Heart right ventricle (tissue), 16 donors: Measurements from ENCODE around the gene LGALS8. TPM values are rescaled to one million over a fixed set of nuclear protein-coding genes. Genes with fewer than 3 reads are reported as not detected.
"Not testable (repeated sequence)": the region's sequence is repeated elsewhere in the genome, so short reads cannot be mapped to it uniquely, and the experiment has no call there.

Source experiments
- ATAC-seq, 8 donors: fragments of 200-7000 bp; cut with Tn5 transposase; one replicate each; pipeline ENCODE4 v1.9.1; 2020; ENCODE audit warnings: mild to moderate bottlenecking in 8 of 8, moderate library complexity in 8 of 8, moderate number of reproducible peaks in 1 of 8
- DNase-seq, 2 donors: peaks; one replicate each; pipeline ENCODE4 v3.0.0-alpha.2; 2020
- H3K27ac ChIP-seq, 10 donors: fragments of 200-600 bp; sonication (generic) in 2 of 10; one replicate each; pipeline versions ENCODE4 v1.5.0 to v1.8.0; 2020 to 2022; ENCODE audit warnings: mild to moderate bottlenecking in 3 of 10
- H3K27me3 ChIP-seq, 7 donors: fragments of 200-600 bp; one replicate each; pipeline ENCODE4 v1.8.0; 2021 to 2022; ENCODE audit warnings: mild to moderate bottlenecking in 2 of 7
- H3K36me3 ChIP-seq, 9 donors: fragments of 200-600 bp; sonication (generic) in 1 of 9; one replicate each; pipeline versions ENCODE4 v1.5.0 to v1.8.0; 2020 to 2022; ENCODE audit warnings: mild to moderate bottlenecking in 2 of 9
- H3K4me1 ChIP-seq, 9 donors: fragments of 200-600 bp; sonication (generic) in 1 of 9; one replicate each; pipeline versions ENCODE4 v1.5.0 to v1.8.0; 2020 to 2022; ENCODE audit warnings: mild to moderate bottlenecking in 4 of 9
- H3K4me3 ChIP-seq, 10 donors: fragments of 200-600 bp; sonication (generic) in 2 of 10; one replicate each; pipeline versions ENCODE4 v1.5.0 to v1.8.0; 2020 to 2022; ENCODE audit warnings: mild to moderate bottlenecking in 7 of 10, moderate library complexity in 2 of 10
- H3K9me3 ChIP-seq, 11 donors: fragments of 200-600 bp in 10 of 11; sonication (generic) in 2 of 11; one replicate each; pipeline versions ENCODE4 v1.5.0 to v1.8.0; 2013 to 2022; ENCODE audit warnings: mild to moderate bottlenecking in 2 of 11, control low read depth in 1 of 11, moderate library complexity in 1 of 11
- CTCF ChIP-seq, 9 donors: fragments of 200-600 bp; sonication (generic) in 2 of 9; IDR thresholded peaks; one replicate each; pipeline versions ENCODE4 v1.5.0 to v1.8.0; 2021 to 2022; ENCODE audit warnings: antibody characterized with exemption in 9 of 9, mild to moderate bottlenecking in 5 of 9, moderate library complexity in 1 of 9
- WGBS, 2 donors: extraction: QIAGEN DNeasy Blood & Tissue Kit; methylation state at CpG; one replicate each; pipeline ENCODE4 v1.1.7; 2013; ENCODE audit warnings: inconsistent platforms in 1 of 2; 5-methylcytosine and 5-hydroxymethylcytosine counted together
- intact Hi-C, 10 donors: fragments of 100-400 bp; cut with DNase I; formaldehyde crosslinking; loops; one replicate each; pipeline versions ENCODE4 v1.11.1 to v1.14.2; 2022
- polyA plus RNA-seq, 2 donors: library from polyadenylated mRNA; stranded (reverse); fragments of 200-250 nt; gene quantifications; one replicate each; pipeline ENCODE4 v1.2.3, GENCODE V29; 2013
- total RNA-seq, 10 donors: library from RNA; stranded (reverse); fragmentation: NEBNext Ultra II Directional in 3 of 10; extraction: Animal tissue kit (Norgen Biotek cat#: 25700) in 3 of 10; gene quantifications; one replicate each; pipeline versions ENCODE4 v1.2.1 to v1.2.4, GENCODE V29; 2021 to 2023
- donor health status: Arrhythmogenic right ventricular cardiomyopathy.
- donor health status: ischemic (EF 13 %, LVEDD 7.1; RV severe dilation, severe dysfunction).
- donor health status: healthy with polysubstance abuse.
- donor health status: DM: no; HTN: yes; CAD: no.
- donor health status: DM: no; HTN: no; CAD: no.
- donor health status: ischemic (EF 25% LVEDD 6.9; RV normal size, moderate dysfunction).
- donor health status: ischemic (EF 25% LVEDD 5.7; RV mildly dilated, moderate dysfunction).
- donor health status: healthy.
- donor health status: DM: yes; HTN: yes; CAD: no.
- donor health status: Ischemic cardiomyopathy.
- donor health status: ischemic (EF 35%, LVEDD 5.7; RV mildly dilated, moderate dysfunction).
- donor health status: nonischemic (EF 11% LVEDD 7.7; RV severe dilation, severe dysfunction).
- donor health status: DM: yes; HTN: yes; CAD: no.
- donor health status: PGD.
- donor health status: ischemic (EF 29% LVEDD 5.4; RV normal size, mild dysfunction).
- donor health status: nonischemic (EF 23%, LVEDD 6.1; RV moderate dilation, normal function).

LGALS8 gene
- total and polyA plus RNA-seq, 12 donors: 36.7 to 107 (median 89.7) TPM

- no peaks in the 10 kb centered on the region for H3K9me3 ChIP-seq
- ATAC-seq: no peak
- no peak for DNase-seq
- intact Hi-C loops: no loop called here
- TF ChIP-seq CTCF (IDR thresholded peaks at IDR 0.05): no peak
- H3K4me3 ChIP-seq: no peak overlapping the region
- 79 to 85% methylated on average over 2 of the region's 2 CpGs for WGBS, 2 donors
- H3K36me3 ChIP-seq: peaks cover 0 to 100% (median 70%) of the 10 kb centered on the region in 9 donors
- H3K27ac ChIP-seq: no peak overlapping the region
- no peaks in the 10 kb centered on the region for H3K27me3 ChIP-seq
- H3K4me1 ChIP-seq: no peaks in the 10 kb centered on the region
Measured at GRCh38 chr1:236568285-236568894, 44.6 kb downstream of the LGALS8 start.

GRCh38 chr1:236575523-236575922 is 51.7 kb downstream of the LGALS8 start:
- H3K4me3 ChIP-seq: no peak overlapping the region
- no peak for TF ChIP-seq CTCF (IDR thresholded peaks at IDR 0.05)
- no peaks in the 10 kb centered on the region for H3K27me3 ChIP-seq
- H3K9me3 ChIP-seq: no peaks in the 10 kb centered on the region
- intact Hi-C loops: no loop called here
- 82 to 84% methylated on average over 3 of the region's 3 CpGs for WGBS, 2 donors
- no peak overlapping the region for H3K27ac ChIP-seq
- DNase-seq: no peak
- H3K4me1 ChIP-seq: peaks cover 0 to 11% (median 0%) of the 10 kb centered on the region in 9 donors
- no peak for ATAC-seq
- H3K36me3 ChIP-seq: peaks cover 0 to 100% (median 32%) of the 10 kb centered on the region in 9 donors

GRCh38 chr1:236576004-236576403 is 52.2 kb downstream of the LGALS8 start:
- peaks cover 0 to 11% (median 0%) of the 10 kb centered on the region in 9 donors for H3K4me1 ChIP-seq
- H3K27ac ChIP-seq: no peak overlapping the region
- peaks cover 0 to 100% (median 27%) of the 10 kb centered on the region in 9 donors for H3K36me3 ChIP-seq
- no peaks in the 10 kb centered on the region for H3K27me3 ChIP-seq
- intact Hi-C loops: no loop called here
- no peak for ATAC-seq
- no peaks in the 10 kb centered on the region for H3K9me3 ChIP-seq
- no peak for TF ChIP-seq CTCF (IDR thresholded peaks at IDR 0.05)
- WGBS, 2 donors: 47 to 55% methylated on average over 2 of the region's 2 CpGs
- no peak for DNase-seq
- H3K4me3 ChIP-seq: no peak overlapping the region

- H3K27ac ChIP-seq, ATAC-seq, H3K4me3 ChIP-seq, H3K27me3 ChIP-seq, H3K9me3 ChIP-seq, DNase-seq, intact Hi-C loops: not testable (repeated sequence)
- H3K4me1 ChIP-seq: peaks cover 0 to 11% (median 0%) of the 10 kb centered on the region in 9 donors
- WGBS, 2 donors: 90 to 91% methylated on average over 7 of the region's 7 CpGs
- peaks cover 0 to 100% (median 21%) of the 10 kb centered on the region in 9 donors for H3K36me3 ChIP-seq
Measured at GRCh38 chr1:236577041-236577440, 53.3 kb downstream of the LGALS8 start.

- peaks cover 0 to 11% (median 0%) of the 10 kb centered on the region in 9 donors for H3K4me1 ChIP-seq
- no peak overlapping the region for H3K4me3 ChIP-seq
- H3K27me3 ChIP-seq: no peaks in the 10 kb centered on the region
- no peaks in the 10 kb centered on the region for H3K9me3 ChIP-seq
- WGBS, 2 donors: 97 to 99% methylated on average over 3 of the region's 3 CpGs
- peaks cover 0 to 100% (median 15%) of the 10 kb centered on the region in 9 donors for H3K36me3 ChIP-seq
- intact Hi-C loops: no loop called here
- DNase-seq (no peak), ATAC-seq (no peak)
- no peak overlapping the region for H3K27ac ChIP-seq
- no peak for TF ChIP-seq CTCF (IDR thresholded peaks at IDR 0.05)
Measured at GRCh38 chr1:236578661-236579060, 54.9 kb downstream of the LGALS8 start.

- intact Hi-C loops: loop anchor here in 1 of 10 donors (5.0 kb wide), 1 partner anchor 33 kb away; no protein-coding TSS in a partner anchor
- 97 to 98% methylated on average over 3 of the region's 3 CpGs for WGBS, 2 donors
- not testable (repeated sequence) for H3K27ac ChIP-seq, DNase-seq, H3K9me3 ChIP-seq, H3K27me3 ChIP-seq, H3K4me1 ChIP-seq, ATAC-seq, H3K4me3 ChIP-seq
- peaks cover 0 to 100% (median 19%) of the 10 kb centered on the region in 9 donors for H3K36me3 ChIP-seq
Measured at GRCh38 chr1:236580404-236580803, 56.6 kb downstream of the LGALS8 start.
